ENCODE data around the gene NARF. TPM values are rescaled to one million over a fixed set of nuclear protein-coding genes. Genes with fewer than 3 reads are reported as not detected.

Gene NARF
- polyA plus RNA-seq, 1 experiment: 76.1 TPM

DNA sequence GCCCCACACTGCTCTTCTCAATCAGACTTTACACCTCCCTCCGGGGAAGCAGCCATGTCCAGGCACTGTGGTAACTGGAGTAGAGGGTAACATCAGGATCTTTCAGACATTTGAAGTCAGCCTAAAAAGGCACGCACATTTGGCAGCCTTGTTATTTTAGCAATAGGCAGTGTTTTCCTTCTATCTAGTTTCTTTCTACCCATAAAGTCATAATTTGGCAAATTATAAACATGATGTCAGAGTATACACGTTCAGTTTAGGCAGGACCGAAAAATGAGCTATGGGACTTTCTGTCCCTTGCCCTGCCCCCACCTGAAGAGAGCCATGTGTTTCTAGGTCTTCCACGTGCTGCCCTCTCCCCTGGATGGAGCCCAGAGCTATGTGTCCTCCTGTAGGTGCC, 21.1 kb downstream of the NARF start:
- H3K9me3 ChIP-seq (ENCODE audit: control insufficient read depth, insufficient read depth, low read length): no peaks in the 10 kb centered on the region; the same call in 1 of the 2 replicates
- TF ChIP-seq, protein P1, sequence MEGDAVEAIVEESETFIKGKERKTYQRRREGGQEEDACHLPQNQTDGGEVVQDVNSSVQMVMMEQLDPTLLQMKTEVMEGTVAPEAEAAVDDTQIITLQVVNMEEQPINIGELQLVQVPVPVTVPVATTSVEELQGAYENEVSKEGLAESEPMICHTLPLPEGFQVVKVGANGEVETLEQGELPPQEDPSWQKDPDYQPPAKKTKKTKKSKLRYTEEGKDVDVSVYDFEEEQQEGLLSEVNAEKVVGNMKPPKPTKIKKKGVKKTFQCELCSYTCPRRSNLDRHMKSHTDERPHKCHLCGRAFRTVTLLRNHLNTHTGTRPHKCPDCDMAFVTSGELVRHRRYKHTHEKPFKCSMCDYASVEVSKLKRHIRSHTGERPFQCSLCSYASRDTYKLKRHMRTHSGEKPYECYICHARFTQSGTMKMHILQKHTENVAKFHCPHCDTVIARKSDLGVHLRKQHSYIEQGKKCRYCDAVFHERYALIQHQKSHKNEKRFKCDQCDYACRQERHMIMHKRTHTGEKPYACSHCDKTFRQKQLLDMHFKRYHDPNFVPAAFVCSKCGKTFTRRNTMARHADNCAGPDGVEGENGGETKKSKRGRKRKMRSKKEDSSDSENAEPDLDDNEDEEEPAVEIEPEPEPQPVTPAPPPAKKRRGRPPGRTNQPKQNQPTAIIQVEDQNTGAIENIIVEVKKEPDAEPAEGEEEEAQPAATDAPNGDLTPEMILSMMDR (IDR thresholded peaks at IDR 0.05; ENCODE audit: low read depth, low read length): no peak
- no peak for DNase-seq (ENCODE audit: low read depth, low spot score)
- POLR2A ChIA-PET: no interaction called here
- CTCF ChIA-PET: interaction anchor here (0.7 kb wide), 1 partner anchor 75 kb away, joined by 3 read pairs; no protein-coding TSS in a partner anchor
- H3K4me3 ChIP-seq (ENCODE audit: low read depth, low read length): no peak overlapping the region
- no peaks in the 10 kb centered on the region for H3K27me3 ChIP-seq (ENCODE audit: control insufficient read depth, insufficient read depth, low read length)
- no peak overlapping the region for H3K27ac ChIP-seq (ENCODE audit: low read depth, low read length)

DNA sequence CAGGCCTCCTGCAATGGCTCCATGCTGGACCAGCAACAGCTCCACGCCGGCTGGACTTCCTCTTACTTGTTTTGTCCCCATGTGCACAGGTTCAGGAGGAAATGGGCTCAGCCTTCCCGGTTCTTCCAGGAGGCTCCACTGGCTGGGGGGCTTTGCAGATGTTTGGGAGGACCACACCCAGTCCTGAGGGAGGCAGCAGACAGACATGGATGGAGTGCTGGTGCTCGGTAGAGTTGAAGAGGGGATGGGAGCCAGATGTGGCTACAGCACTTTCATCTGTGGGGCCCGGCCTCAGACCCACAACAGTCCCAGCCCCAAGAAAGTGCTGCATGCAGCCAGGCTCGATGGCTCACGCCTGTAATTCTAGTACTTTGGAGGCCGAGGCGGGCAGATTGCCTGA, 21.8 kb downstream of the NARF start:
- ChIA-PET POLR2A (no interaction called here), CTCF (interaction anchor here (0.7 kb wide), 1 partner anchor 74 kb away, joined by 3 read pairs; no protein-coding TSS in a partner anchor)
- H3K27me3 ChIP-seq (ENCODE audit: control insufficient read depth, insufficient read depth, low read length): no peaks in the 10 kb centered on the region
- no peak overlapping the region for H3K27ac ChIP-seq (ENCODE audit: low read depth, low read length)
- no peak overlapping the region for H3K4me3 ChIP-seq (ENCODE audit: low read depth, low read length)
- TF ChIP-seq, protein P1 (IDR thresholded peaks at IDR 0.05; ENCODE audit: low read depth, low read length): no peak
- no peak for DNase-seq (ENCODE audit: low read depth, low spot score)
- H3K9me3 ChIP-seq (ENCODE audit: control insufficient read depth, insufficient read depth, low read length): no peaks in the 10 kb centered on the region; the same call in 1 of the 2 replicates

DNA sequence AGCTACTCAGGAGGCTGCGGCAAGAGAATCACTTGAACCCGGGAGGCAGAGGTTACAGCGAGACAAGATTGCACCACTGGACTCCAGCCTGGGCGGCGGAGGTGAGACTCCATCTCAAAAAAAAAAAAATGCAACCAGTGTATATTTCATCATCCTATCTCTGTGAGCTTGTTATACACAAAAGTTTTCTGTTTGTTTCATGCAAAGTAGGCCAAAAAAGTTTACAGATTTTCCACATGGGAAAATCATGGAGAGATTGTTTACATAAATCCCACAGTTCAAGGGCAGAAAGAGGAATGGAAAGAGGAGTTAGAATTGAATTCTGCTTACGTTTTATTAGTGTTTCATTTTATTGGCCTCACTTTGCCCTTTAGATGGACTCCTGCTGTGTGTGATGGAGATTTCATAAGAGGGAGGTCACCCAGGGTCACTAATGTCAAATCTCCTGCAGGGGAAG, 24.7 kb downstream of the NARF start:
- CTCF ChIA-PET: no interaction called here
- H3K9me3 ChIP-seq (ENCODE audit: control insufficient read depth, insufficient read depth, low read length): no peaks in the 10 kb centered on the region; the same call in 1 of the 2 replicates
- H3K27me3 ChIP-seq (ENCODE audit: control insufficient read depth, insufficient read depth, low read length): no peaks in the 10 kb centered on the region
- TF ChIP-seq, protein P1 (IDR thresholded peaks at IDR 0.05; ENCODE audit: low read depth, low read length): no peak
- H3K4me3 ChIP-seq (ENCODE audit: low read depth, low read length): no peak overlapping the region
- POLR2A ChIA-PET: no interaction called here
- no peak for DNase-seq (ENCODE audit: low read depth, low spot score)
- no peak overlapping the region for H3K27ac ChIP-seq (ENCODE audit: low read depth, low read length)

DNA sequence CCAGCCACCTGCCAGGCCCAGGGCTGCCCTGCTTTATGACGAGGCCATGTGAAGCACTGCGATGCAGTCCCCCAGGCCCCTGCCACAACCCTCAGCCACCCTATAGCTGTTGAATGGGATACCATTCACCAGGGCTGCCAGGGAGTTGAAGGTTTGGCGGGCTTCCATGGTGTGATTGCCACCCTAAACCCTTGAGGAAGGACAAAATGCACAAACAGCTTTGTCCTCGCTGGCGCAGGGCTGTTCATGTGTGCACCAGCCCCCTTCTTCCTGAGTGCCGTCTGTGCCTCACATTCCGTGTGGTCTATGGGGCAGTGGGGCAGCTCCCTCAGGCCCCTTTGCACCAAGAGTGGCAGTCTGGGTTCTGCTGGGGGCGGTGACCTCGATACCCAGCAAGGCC, 25.3 kb downstream of the NARF start:
- POLR2A ChIA-PET: no interaction called here
- Histone ChIP-seq H3K27ac (ENCODE audit: low read depth, low read length) (no peak overlapping the region), H3K9me3 (ENCODE audit: control insufficient read depth, insufficient read depth, low read length) (no peaks in the 10 kb centered on the region; the same call in 1 of the 2 replicates), H3K4me3 (ENCODE audit: low read depth, low read length) (no peak overlapping the region), H3K27me3 (ENCODE audit: control insufficient read depth, insufficient read depth, low read length) (no peaks in the 10 kb centered on the region)
- CTCF ChIA-PET: no interaction called here
- DNase-seq (ENCODE audit: low read depth, low spot score): no peak
- TF ChIP-seq, protein P1 (IDR thresholded peaks at IDR 0.05; ENCODE audit: low read depth, low read length): no peak

DNA sequence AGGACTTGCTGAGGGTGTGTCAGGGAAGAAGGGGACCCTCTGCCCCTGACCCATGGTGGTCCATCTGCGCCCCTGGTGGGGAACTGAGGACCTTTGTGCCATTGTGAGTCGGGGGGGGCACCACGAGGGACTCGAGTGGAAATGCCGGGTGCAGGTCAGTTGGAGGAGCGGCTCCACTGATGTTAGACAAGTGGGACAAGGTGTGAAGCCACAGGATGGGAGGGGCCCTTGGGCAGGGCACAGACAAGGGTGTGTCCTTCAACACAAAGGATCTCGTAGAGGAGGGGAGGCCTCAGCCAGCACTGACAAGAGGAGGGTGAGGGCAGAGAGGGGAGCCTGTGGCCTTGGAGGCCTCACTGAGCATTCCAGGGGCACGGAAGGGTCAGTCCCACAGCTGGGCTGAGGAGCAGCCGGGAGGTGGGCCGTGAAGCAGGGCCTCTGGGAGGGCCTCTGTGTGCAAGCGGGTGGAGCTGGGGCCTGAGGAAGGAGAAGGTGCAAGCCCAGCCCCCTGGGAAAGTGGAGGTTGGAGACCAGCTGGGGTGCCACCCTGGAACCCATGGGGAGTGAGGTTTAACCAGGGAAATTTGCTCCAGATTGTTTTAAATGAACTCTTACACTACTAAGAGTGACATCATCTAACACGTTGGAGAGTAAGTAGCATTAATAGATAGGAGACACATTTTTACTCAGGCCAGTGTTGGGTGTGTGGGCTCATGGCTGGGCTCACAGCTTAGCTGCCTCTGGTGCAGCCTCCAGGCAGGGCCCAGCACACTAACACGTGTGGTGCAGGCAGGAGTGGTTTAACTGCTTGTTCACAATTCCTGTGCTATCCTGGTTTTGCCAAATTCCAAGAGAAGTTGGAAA, 27.9 kb downstream of the NARF start:
- H3K27me3 ChIP-seq (ENCODE audit: control insufficient read depth, insufficient read depth, low read length): no peaks in the 10 kb centered on the region
- H3K27ac ChIP-seq (ENCODE audit: low read depth, low read length): no peak overlapping the region
- H3K9me3 ChIP-seq (ENCODE audit: control insufficient read depth, insufficient read depth, low read length): no peaks in the 10 kb centered on the region; the same call in 1 of the 2 replicates
- DNase-seq (ENCODE audit: low read depth, low spot score): no peak
- no peak overlapping the region for H3K4me3 ChIP-seq (ENCODE audit: low read depth, low read length)
- TF ChIP-seq, protein P1 (IDR thresholded peaks at IDR 0.05; ENCODE audit: low read depth, low read length): no peak
- ChIA-PET POLR2A (no interaction called here), CTCF (no interaction called here)
